Measurements from ENCODE around the gene TRIM25. TPM values are rescaled to one million over a fixed set of nuclear protein-coding genes. Genes with fewer than 3 reads are reported as not detected.

The TRIM25 gene
- total RNA-seq, 1 donor from 2014 or later, result 70.0 TPM

DNA sequence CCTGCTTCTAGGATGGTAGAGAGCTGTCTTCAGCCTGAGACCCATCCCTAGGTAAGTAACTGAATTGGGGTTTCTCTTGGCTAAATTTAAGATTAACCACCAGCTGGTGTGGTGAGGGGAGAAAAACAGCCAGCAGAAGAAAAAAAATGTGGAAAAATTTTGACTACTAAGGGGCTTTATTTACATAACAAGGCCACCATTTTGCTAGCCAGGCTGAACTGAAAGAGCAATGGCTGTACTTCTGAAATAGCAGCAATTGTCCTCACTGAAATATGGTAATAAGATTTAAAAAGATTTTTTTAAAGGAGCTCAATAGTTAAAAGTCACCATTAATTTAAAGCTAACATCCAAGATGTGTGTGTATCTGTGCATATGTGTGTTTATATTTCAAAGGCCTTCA is 12.4 kb upstream of the TRIM25 start:
- intact Hi-C loops (cut with DNase I), result no loop called here
- Histone ChIP-seq H3K36me3 (no peaks in the 10 kb centered on the region), H3K4me3 (no peak overlapping the region), H3K9me3 (no peaks in the 10 kb centered on the region), H3K27me3 (no peaks in the 10 kb centered on the region), H3K4me1 (no peaks in the 10 kb centered on the region), H3K27ac (no peak overlapping the region)
- TF ChIP-seq, protein P1, sequence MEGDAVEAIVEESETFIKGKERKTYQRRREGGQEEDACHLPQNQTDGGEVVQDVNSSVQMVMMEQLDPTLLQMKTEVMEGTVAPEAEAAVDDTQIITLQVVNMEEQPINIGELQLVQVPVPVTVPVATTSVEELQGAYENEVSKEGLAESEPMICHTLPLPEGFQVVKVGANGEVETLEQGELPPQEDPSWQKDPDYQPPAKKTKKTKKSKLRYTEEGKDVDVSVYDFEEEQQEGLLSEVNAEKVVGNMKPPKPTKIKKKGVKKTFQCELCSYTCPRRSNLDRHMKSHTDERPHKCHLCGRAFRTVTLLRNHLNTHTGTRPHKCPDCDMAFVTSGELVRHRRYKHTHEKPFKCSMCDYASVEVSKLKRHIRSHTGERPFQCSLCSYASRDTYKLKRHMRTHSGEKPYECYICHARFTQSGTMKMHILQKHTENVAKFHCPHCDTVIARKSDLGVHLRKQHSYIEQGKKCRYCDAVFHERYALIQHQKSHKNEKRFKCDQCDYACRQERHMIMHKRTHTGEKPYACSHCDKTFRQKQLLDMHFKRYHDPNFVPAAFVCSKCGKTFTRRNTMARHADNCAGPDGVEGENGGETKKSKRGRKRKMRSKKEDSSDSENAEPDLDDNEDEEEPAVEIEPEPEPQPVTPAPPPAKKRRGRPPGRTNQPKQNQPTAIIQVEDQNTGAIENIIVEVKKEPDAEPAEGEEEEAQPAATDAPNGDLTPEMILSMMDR (IDR thresholded peaks at IDR 0.05), result no peak
- no peak for DNase-seq (ENCODE audit: extremely low spot score in 2 of 2)

DNA sequence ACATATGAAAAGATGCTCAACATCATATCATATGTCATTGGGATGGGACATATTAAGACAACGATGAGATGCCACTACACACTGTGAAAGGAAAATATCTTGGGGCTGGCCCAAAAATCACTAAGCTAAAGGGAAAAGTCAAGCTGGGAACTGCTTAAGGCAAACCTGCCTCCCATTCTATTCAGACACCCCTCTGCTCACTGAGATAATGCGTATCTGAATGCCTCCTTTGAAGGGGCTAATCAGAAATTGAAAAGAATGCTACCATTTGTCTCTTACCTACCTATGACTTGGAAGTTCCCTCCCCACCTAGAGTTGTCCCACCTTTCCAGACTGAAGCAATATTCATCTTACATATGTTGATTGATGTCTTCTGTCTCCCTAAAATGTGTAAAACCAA is 11.2 kb upstream of the TRIM25 start:
- no peak overlapping the region for H3K27ac ChIP-seq
- intact Hi-C loops (cut with DNase I), result no loop called here
- H3K4me3 ChIP-seq, result no peak overlapping the region
- H3K36me3 ChIP-seq, result no peaks in the 10 kb centered on the region
- no peaks in the 10 kb centered on the region for H3K4me1 ChIP-seq
- TF ChIP-seq POLR2AphosphoS5 (IDR thresholded peaks at IDR 0.05; ENCODE audit: insufficient read depth in 1 of 2, low read depth in 1 of 2) (no peak), POLR2A (IDR thresholded peaks at IDR 0.05) (no peak)
- TF ChIP-seq, protein P1 (IDR thresholded peaks at IDR 0.05), result no peak
- no peak for DNase-seq (ENCODE audit: extremely low spot score in 2 of 2)
- H3K9me3 ChIP-seq, result no peaks in the 10 kb centered on the region
- no peaks in the 10 kb centered on the region for H3K27me3 ChIP-seq

DNA sequence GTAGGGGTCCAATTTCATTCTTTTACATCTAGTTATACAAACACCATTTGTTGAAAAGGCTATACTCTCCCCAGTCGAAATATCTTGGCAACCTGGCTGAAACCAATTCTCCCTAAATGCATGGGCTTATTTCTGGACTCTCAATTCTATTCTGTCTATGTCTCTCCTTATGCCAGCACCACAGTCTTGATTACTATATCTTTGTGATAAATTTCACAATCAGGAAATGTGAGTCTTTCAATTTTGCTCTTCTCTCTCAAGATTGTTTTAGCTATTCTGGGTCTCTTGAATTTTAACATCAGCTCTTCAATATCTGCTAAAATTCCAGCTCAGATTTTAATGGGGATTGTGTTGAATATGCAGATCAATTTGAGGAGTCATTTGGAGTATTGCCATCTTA is 5.9 kb upstream of the TRIM25 start:
- TF ChIP-seq POLR2A (IDR thresholded peaks at IDR 0.05) (no peak), POLR2AphosphoS5 (IDR thresholded peaks at IDR 0.05; ENCODE audit: insufficient read depth in 1 of 2, low read depth in 1 of 2) (no peak)
- TF ChIP-seq, protein P1 (IDR thresholded peaks at IDR 0.05), result no peak
- intact Hi-C loops (cut with DNase I), result no loop called here

DNA sequence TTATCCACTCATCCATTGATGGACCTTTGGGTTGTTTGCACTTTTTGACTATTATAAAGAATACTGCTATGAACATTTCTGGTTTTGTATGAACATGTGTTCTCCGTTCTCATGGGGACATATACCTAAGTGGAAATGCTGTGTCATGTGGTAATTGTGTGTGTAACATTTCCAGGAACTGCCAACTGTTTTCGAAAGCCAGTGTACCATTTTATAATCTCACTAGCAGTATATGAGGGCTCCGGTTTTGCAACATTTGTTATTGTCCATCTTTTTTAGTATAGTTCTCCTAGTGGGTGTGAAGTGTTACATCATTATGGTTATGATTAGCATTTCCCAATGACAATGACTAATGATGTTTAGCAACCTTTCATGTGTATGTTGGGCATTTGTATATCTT is 5.1 kb upstream of the TRIM25 start:
- Histone ChIP-seq H3K4me3 (no peak overlapping the region), H3K9me3 (no peaks in the 10 kb centered on the region), H3K27me3 (no peaks in the 10 kb centered on the region), H3K4me1 (peaks cover 18% of the 10 kb centered on the region), H3K27ac (no peak overlapping the region), H3K36me3 (no peaks in the 10 kb centered on the region)
- DNase-seq (ENCODE audit: extremely low spot score in 2 of 2), result no peak
- TF ChIP-seq POLR2A (IDR thresholded peaks at IDR 0.05) (no peak), POLR2AphosphoS5 (IDR thresholded peaks at IDR 0.05; ENCODE audit: insufficient read depth in 1 of 2, low read depth in 1 of 2) (peak in 1 of 2 donors; percentile 71)
- TF ChIP-seq, protein P1 (IDR thresholded peaks at IDR 0.05), result no peak
- intact Hi-C loops (cut with DNase I), result no loop called here

More for the DNA sequence above, 5.9 kb upstream of the TRIM25 start:
- Histone ChIP-seq H3K4me3 (no peak overlapping the region), H3K9me3 (no peaks in the 10 kb centered on the region), H3K36me3 (no peaks in the 10 kb centered on the region), H3K27ac (no peak overlapping the region), H3K27me3 (no peaks in the 10 kb centered on the region), H3K4me1 (peaks cover 18% of the 10 kb centered on the region)
- no peak for DNase-seq (ENCODE audit: extremely low spot score in 2 of 2)

DNA sequence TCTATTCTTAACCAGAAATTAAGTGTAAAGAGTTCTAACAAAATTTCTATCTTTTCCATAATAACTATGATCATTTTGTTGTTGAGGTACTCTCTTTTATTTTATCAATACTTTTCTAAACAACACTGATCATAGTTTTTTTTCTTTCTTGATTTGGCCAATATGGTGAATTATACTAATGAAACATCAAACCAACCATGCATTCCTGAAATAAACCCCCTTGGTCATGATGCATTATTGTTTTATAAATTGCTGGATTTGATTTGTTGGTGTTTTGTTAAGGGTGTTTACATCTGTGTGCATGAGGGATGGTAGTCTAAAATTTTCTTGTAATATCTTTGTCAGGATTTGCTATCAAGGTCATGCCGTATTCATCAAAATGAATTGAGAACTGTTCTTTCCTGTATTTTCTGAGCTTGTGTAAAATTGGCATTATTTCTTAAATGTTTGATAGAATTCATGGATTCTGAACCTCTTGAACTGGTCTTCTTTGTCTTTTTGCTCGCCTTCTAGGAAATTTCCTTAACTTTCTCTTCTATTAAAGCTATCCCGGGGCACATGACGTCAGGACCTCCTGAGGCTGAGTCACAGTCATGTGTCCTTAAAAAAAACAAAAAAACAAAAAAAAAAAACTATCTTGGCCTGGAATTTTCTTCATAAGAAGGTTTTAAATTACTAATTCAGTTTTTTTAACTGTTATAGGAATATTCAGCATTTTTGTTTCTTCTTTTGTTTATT is 3.9 kb upstream of the TRIM25 start:
- Histone ChIP-seq H3K4me1 (peaks cover 19% of the 10 kb centered on the region), H3K36me3 (no peaks in the 10 kb centered on the region), H3K4me3 (no peak overlapping the region), H3K27me3 (no peaks in the 10 kb centered on the region), H3K9me3 (no peaks in the 10 kb centered on the region), H3K27ac (peak overlapping the region; percentile 96)
- DNase-seq (ENCODE audit: extremely low spot score in 2 of 2), result no peak
- intact Hi-C loops (cut with DNase I), result no loop called here
- no peak for TF ChIP-seq POLR2AphosphoS5 (IDR thresholded peaks at IDR 0.05; ENCODE audit: insufficient read depth in 1 of 2, low read depth in 1 of 2)
- no peak for TF ChIP-seq POLR2A (IDR thresholded peaks at IDR 0.05)
- TF ChIP-seq, protein P1 (IDR thresholded peaks at IDR 0.05), result no peak

Data from vagina (tissue), 2 donors.